IMR-90 (cell line): Measurements from ENCODE around the gene CNPY4. TPM values are rescaled to one million over a fixed set of nuclear protein-coding genes. Genes with fewer than 3 reads are reported as not detected.

Source experiments
- ATAC-seq: fragments of 200-7000 bp; cut with Tn5 transposase; 2 replicates; pipeline ENCODE4 v1.9.1; 2020; ENCODE audit warnings: low read depth, mild to moderate bottlenecking, moderate library complexity
- BruUV-seq: library from RNA; stranded (reverse); fragments of 400-500 nt; replicated peaks from 2 replicates; lab custom pipeline; 2021; lab: Mats Ljungman, UMichigan
- CTCF ChIA-PET: fragments of 300-600 bp; formaldehyde crosslinking; extraction: SDS; loops from one replicate; lab custom pipeline; 2021; ENCODE audit warnings: antibody characterized with exemption; lab: Yijun Ruan, JAX
- POLR2A ChIA-PET: fragments of 300-600 bp; sonication (Branson Sonifier 250); formaldehyde crosslinking; loops from one replicate; lab custom pipeline; 2022; ENCODE audit warnings: antibody characterized with exemption; ENCODE audit not compliant: unreplicated experiment; lab: Charles Lee
- DNase-seq: peaks from one replicate; pipeline ENCODE4 v3.0.0; 2013
- H2AFZ ChIP-seq: replicated peaks from 2 replicates; pipeline ENCODE3; 2013; ENCODE audit warnings: low read length, mild to moderate bottlenecking; ENCODE audit not compliant: poor library complexity
- H2AK5ac ChIP-seq: 2 replicates; pipeline ENCODE4 v1.6.1; 2013; ENCODE audit warnings: low read depth, low read length, inconsistent platforms
- H2AK9ac ChIP-seq: replicated peaks from 2 replicates; pipeline ENCODE3; 2013; ENCODE audit warnings: mild to moderate bottlenecking, low read depth, low read length, moderate library complexity; ENCODE audit not compliant: poor library complexity
- H2BK120ac ChIP-seq: 2 replicates; pipeline ENCODE4 v1.6.1; 2013; ENCODE audit warnings: low read depth, low read length, inconsistent platforms
- H2BK15ac ChIP-seq: 3 replicates; pipeline ENCODE4 v1.6.1; 2013; ENCODE audit warnings: low read depth, low read length, inconsistent platforms
- H2BK20ac ChIP-seq: 2 replicates; pipeline ENCODE4 v1.6.1; 2013; ENCODE audit warnings: low read depth, mild to moderate bottlenecking, inconsistent platforms, low read length, moderate library complexity
- H2BK5ac ChIP-seq: 2 replicates; pipeline ENCODE4 v1.6.1; 2013; ENCODE audit warnings: mild to moderate bottlenecking, low read depth, low read length, inconsistent platforms; ENCODE audit not compliant: poor library complexity, severe bottlenecking
- H3K14ac ChIP-seq: replicated peaks from 2 replicates; pipeline ENCODE4 v1.6.1; 2013; ENCODE audit warnings: low read depth, low read length, inconsistent platforms
- H3K18ac ChIP-seq: 2 replicates; pipeline ENCODE4 v1.6.1; 2013; ENCODE audit warnings: low read depth, low read length, control low read depth
- H3K23ac ChIP-seq: 2 replicates; pipeline ENCODE4 v1.6.1; 2013; ENCODE audit warnings: low read depth, low read length, inconsistent platforms
- H3K27ac ChIP-seq: 2 replicates; pipeline ENCODE4 v1.5.1; 2013; ENCODE audit warnings: mild to moderate bottlenecking, control low read depth, low read length; ENCODE audit not compliant: insufficient read depth
- H3K27me3 ChIP-seq: 2 replicates; pipeline ENCODE4 v1.6.1; 2013; ENCODE audit warnings: low read length; ENCODE audit not compliant: control insufficient read depth, insufficient read depth
- H3K36me3 ChIP-seq: 2 replicates; pipeline ENCODE4 v1.6.1; 2013; ENCODE audit warnings: low read length, mixed read lengths; ENCODE audit not compliant: control insufficient read depth, insufficient read depth
- H3K4ac ChIP-seq: 2 replicates; pipeline ENCODE4 v1.6.1; 2013; ENCODE audit warnings: low read depth, low read length, inconsistent platforms
- H3K4me1 ChIP-seq: 2 replicates; pipeline ENCODE4 v1.6.1; 2013; ENCODE audit warnings: low read length, mixed read lengths; ENCODE audit not compliant: control insufficient read depth, insufficient read depth
- H3K4me2 ChIP-seq: 2 replicates; pipeline ENCODE4 v1.6.1; 2013; ENCODE audit warnings: low read depth, mild to moderate bottlenecking, control low read depth, low read length, moderate library complexity
- H3K4me3 ChIP-seq: 2 replicates; pipeline ENCODE4 v1.5.1; 2013; ENCODE audit warnings: low read depth, mild to moderate bottlenecking, control low read depth, low read length, moderate library complexity; ENCODE audit not compliant: insufficient read depth
- H3K56ac ChIP-seq: 2 replicates; pipeline ENCODE4 v1.6.1; 2013; ENCODE audit warnings: low read length, inconsistent platforms; ENCODE audit not compliant: insufficient read depth; ENCODE audit errors: extremely low read depth
- H3K79me1 ChIP-seq, 2 experiments: 2 replicates each; pipeline ENCODE4 v1.6.1; 2013; ENCODE audit warnings: low read length in 2 of 2, inconsistent platforms in 1 of 2, low read depth in 1 of 2
- H3K9ac ChIP-seq: 2 replicates; pipeline ENCODE4 v1.6.1; 2013; ENCODE audit warnings: low read depth, low read length, control low read depth
- H3K9me1 ChIP-seq: 2 replicates; pipeline ENCODE4 v1.6.1; 2013; ENCODE audit warnings: low read length, inconsistent platforms; ENCODE audit not compliant: insufficient read depth
- H3K9me3 ChIP-seq: 2 replicates; pipeline ENCODE4 v1.6.1; 2013; ENCODE audit warnings: low read length; ENCODE audit not compliant: control insufficient read depth, insufficient read depth
- H4K20me1 ChIP-seq: 2 replicates; pipeline ENCODE4 v1.6.1; 2013; ENCODE audit warnings: low read length, inconsistent platforms; ENCODE audit not compliant: insufficient read depth
- H4K5ac ChIP-seq: 2 replicates; pipeline ENCODE4 v1.6.1; 2013; ENCODE audit warnings: mild to moderate bottlenecking, low read depth, low read length, control low read depth
- H4K8ac ChIP-seq, 2 experiments: 2 replicates each; pipeline ENCODE4 v1.6.1; 2013; ENCODE audit warnings: low read depth in 2 of 2, low read length in 2 of 2, control low read depth in 1 of 2, inconsistent platforms in 1 of 2
- H4K91ac ChIP-seq: 2 replicates; pipeline ENCODE4 v1.6.1; 2013; ENCODE audit warnings: low read depth, low read length, inconsistent platforms; ENCODE audit not compliant: insufficient read depth
- CEBPB ChIP-seq: IDR thresholded peaks from 2 replicates; pipeline ENCODE4 v1.6.1; 2012; ENCODE audit warnings: low read depth, low read length, improper control_type of control experiment
- CTCF ChIP-seq: conservative IDR thresholded peaks from 2 replicates; pipeline ENCODE4 v1.5.1; 2012; ENCODE audit warnings: mild to moderate bottlenecking, low read depth, low read length, improper control_type of control experiment
- ELK1 ChIP-seq: fragments of 150-350 bp; IDR thresholded peaks from 2 replicates; pipeline ENCODE4 v1.6.1; 2016; ENCODE audit warnings: low read depth, mild to moderate bottlenecking, low read length, moderate library complexity, borderline replicate concordance
- MAZ ChIP-seq: IDR thresholded peaks from 2 replicates; pipeline ENCODE4 v1.6.1; 2012; ENCODE audit warnings: low read depth, mild to moderate bottlenecking, low read length, improper control_type of control experiment, moderate library complexity, borderline replicate concordance
- POLR2A ChIP-seq: IDR thresholded peaks from 2 replicates; pipeline ENCODE4 v1.6.1; 2012; ENCODE audit warnings: mild to moderate bottlenecking, low read depth, low read length
- RAD21 ChIP-seq: IDR thresholded peaks from 2 replicates; pipeline ENCODE4 v1.6.1; 2012; ENCODE audit warnings: low read length, improper control_type of control experiment
- RCOR1 ChIP-seq: IDR thresholded peaks from 2 replicates; pipeline ENCODE4 v1.6.1; 2012; ENCODE audit warnings: mild to moderate bottlenecking, low read length, improper control_type of control experiment; ENCODE audit not compliant: insufficient replicate concordance
- SMC3 ChIP-seq: fragments of 150-350 bp; IDR thresholded peaks from 2 replicates; pipeline ENCODE4 v1.6.1; 2016; ENCODE audit warnings: low read depth, mild to moderate bottlenecking, antibody characterized with exemption, low read length, moderate library complexity
- USF2 ChIP-seq: fragments of 150-350 bp; IDR thresholded peaks from 2 replicates; pipeline ENCODE4 v1.6.1; 2017; ENCODE audit warnings: mild to moderate bottlenecking, antibody characterized with exemption, low read length, low read depth
- WGBS, 2 experiments: methylation state at CpG; one replicate each; pipeline versions ENCODE4 v1.1.5 to v1.1.7; 2013; ENCODE audit warnings: missing lambda C conversion rate in 2 of 2; ENCODE audit not compliant: insufficient read length in 1 of 2; ENCODE audit errors: extremely low coverage in 2 of 2; 5-methylcytosine and 5-hydroxymethylcytosine counted together
- dilution Hi-C: fragments of 300-500 bp; cut with HindIII; formaldehyde crosslinking; loops from one replicate; pipeline ENCODE4 v1.14.3; 2018; ENCODE audit warnings: low sequenced_read_pairs; ENCODE audit not compliant: unreplicated experiment
- in situ Hi-C: fragments of 300-500 bp; cut with MboI; formaldehyde crosslinking; loops from 3 replicates; pipeline ENCODE4 v1.14.3; 2019; ENCODE audit warnings: low sequenced_read_pairs, inconsistent platforms, mixed read lengths
- intact Hi-C: fragments of 100-400 bp; cut with micrococcal nuclease; formaldehyde crosslinking; loops from 2 replicates; pipeline ENCODE4 v1.10.0; 2022
- polyA plus RNA-seq, 3 experiments: library from polyadenylated mRNA; depleted of rRNA; stranded (reverse); fragments of >200 nt; gene quantifications; 2 replicates each; pipeline ENCODE4 v1.2.3, GENCODE V29; 2012; ENCODE audit warnings: low replicate concordance in 1 of 3
- total RNA-seq: library from RNA; depleted of rRNA; stranded (reverse); fragments of >200 nt; gene quantifications from 2 replicates; pipeline ENCODE4 v1.2.3, GENCODE V29; 2012

CNPY4 gene
- total and polyA plus RNA-seq, 2 of the 4 experiments (the other 2 are of a cell fraction): 13.3 to 21.9 TPM

GRCh38 chr7:100130608-100131453 lies 11.4 kb downstream of the CNPY4 start:
- DNase-seq: peak; percentile 27
- WGBS, 2 experiments: 11% methylated on average over 16 of the region's 24 CpGs; no CpG with 5 or more reads in 1 of the 2 experiments

More at GRCh38 chr7:100130608-100131453, 11.4 kb downstream of the CNPY4 start:
- H2BK15ac ChIP-seq: no peak overlapping the region
- CTCF ChIA-PET: interaction anchor here (0.6 to 1.2 kb wide), 9 partner anchors 10 to 472 kb away, joined by 3 to 6 read pairs (median 3); partner anchors contain the start of gene GAL3ST4
- H2AK9ac ChIP-seq: peak overlapping the region; percentile 52
- no peak overlapping the region for H4K91ac ChIP-seq
- H2BK20ac ChIP-seq: no peak overlapping the region
- no peaks in the 10 kb centered on the region for H4K20me1 ChIP-seq
- peaks cover under 1% of the 10 kb centered on the region; the same call in 1 of the 2 replicates for H3K27me3 ChIP-seq
- dilution Hi-C loops: no loop called here
- H4K5ac ChIP-seq: no peak overlapping the region
- no peak overlapping the region for H3K9ac ChIP-seq
- in situ Hi-C loops: loop anchor here (10.0 kb wide), 1 partner anchor 214 kb away; no protein-coding TSS in a partner anchor
- POLR2A ChIA-PET: no interaction called here
- no peaks in the 10 kb centered on the region for H3K9me3 ChIP-seq
- H2BK5ac ChIP-seq: no peak overlapping the region
- BruUV-seq: no TSS peak
- H2AK5ac ChIP-seq: no peak overlapping the region
- intact Hi-C loops: loop anchor here (2.0 to 5.0 kb wide), 2 partner anchors 136 to 219 kb away; no protein-coding TSS in a partner anchor
- ATAC-seq: 0 out of 2 replicates have a peak, but pooled peaks have one; percentile 21
- peak overlapping the region; percentile 90 for H2AFZ ChIP-seq
- no peaks in the 10 kb centered on the region for H3K36me3 ChIP-seq
- H2BK120ac ChIP-seq: no peak overlapping the region
- H3K56ac ChIP-seq: no peak overlapping the region
- H3K4me1 ChIP-seq: peaks cover 2% of the 10 kb centered on the region; the same call in 1 of the 2 replicates
- H3K4me2 ChIP-seq: peak overlapping the region; percentile 65
- peaks cover 7 to 26% of the 10 kb centered on the region in 2 experiments; a peak in 3 of 4 replicates for H3K79me1 ChIP-seq
- no peak overlapping the region for H3K4me3 ChIP-seq
- peak overlapping the region in 1 of 2 experiments; percentile 24; a peak in 1 of 4 replicates for H4K8ac ChIP-seq
- H3K9me1 ChIP-seq: no peaks in the 10 kb centered on the region
- TF ChIP-seq USF2 (no peak), MAZ (no peak; the same call in 1 of the 2 replicates), ELK1 (no peak), POLR2A (no peak), SMC3 (peak; percentile 39; the same call in 1 of the 2 replicates), RCOR1 (no peak), RAD21 (peak; percentile 67), CTCF (peak; percentile 76), CEBPB (peak; percentile 40)
- H3K23ac ChIP-seq: no peak overlapping the region
- H3K4ac ChIP-seq: no peak overlapping the region
- H3K14ac ChIP-seq: no peak overlapping the region
- H3K18ac ChIP-seq: no peak overlapping the region
- H3K27ac ChIP-seq: no peak overlapping the region
